PC-9 (cell line): ENCODE measurements around the gene DIP2C.

ENCODE experiments used
- CTCF ChIP-seq: fragments of 200-600 bp; sonication (generic); conservative IDR thresholded peaks from 2 replicates; pipeline ENCODE4 v1.6.1; 2017; ENCODE audit warnings: mixed run types, antibody characterized with exemption, mild to moderate bottlenecking, moderate library complexity
- EZH2 ChIP-seq: fragments of 200-600 bp; sonication (generic); IDR thresholded peaks from 2 replicates; pipeline ENCODE4 v1.8.0; 2017; ENCODE audit warnings: antibody characterized with exemption, low read depth

- TF ChIP-seq CTCF (no peak), EZH2 (no peak)
Measured at GRCh38 chr10:299512-299911, 390.0 kb downstream of the DIP2C start.
